Measurements from ENCODE around the gene TRPM5.

DNA sequence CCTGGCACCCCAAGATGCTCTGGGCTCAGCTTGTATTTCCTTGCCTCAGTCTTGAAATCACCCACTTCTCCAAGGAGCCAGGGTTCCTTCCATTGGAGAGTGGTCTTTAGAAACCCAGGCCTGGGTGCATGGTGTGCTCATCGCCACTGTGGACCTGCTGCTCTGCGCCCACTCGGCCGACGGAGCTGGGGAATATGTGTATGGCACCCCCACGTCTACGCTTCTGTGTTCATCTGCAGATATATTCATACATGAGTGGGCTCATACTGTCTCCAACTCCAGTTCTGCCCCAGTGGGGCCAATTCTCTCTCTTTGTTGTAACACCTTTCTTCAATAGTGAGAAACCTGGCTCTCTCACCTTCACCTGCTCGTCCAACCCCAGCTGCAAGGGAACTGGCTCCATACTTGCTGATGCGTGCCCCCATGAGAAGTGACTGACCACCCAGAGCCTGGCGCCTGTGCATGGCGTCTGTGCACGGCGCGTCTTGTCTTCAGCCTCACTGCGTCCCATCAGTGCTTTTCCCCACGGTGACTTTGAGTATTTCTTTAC lies 40.3 kb upstream of the TRPM5 start:
- TF ChIP-seq, protein P1, sequence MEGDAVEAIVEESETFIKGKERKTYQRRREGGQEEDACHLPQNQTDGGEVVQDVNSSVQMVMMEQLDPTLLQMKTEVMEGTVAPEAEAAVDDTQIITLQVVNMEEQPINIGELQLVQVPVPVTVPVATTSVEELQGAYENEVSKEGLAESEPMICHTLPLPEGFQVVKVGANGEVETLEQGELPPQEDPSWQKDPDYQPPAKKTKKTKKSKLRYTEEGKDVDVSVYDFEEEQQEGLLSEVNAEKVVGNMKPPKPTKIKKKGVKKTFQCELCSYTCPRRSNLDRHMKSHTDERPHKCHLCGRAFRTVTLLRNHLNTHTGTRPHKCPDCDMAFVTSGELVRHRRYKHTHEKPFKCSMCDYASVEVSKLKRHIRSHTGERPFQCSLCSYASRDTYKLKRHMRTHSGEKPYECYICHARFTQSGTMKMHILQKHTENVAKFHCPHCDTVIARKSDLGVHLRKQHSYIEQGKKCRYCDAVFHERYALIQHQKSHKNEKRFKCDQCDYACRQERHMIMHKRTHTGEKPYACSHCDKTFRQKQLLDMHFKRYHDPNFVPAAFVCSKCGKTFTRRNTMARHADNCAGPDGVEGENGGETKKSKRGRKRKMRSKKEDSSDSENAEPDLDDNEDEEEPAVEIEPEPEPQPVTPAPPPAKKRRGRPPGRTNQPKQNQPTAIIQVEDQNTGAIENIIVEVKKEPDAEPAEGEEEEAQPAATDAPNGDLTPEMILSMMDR (IDR thresholded peaks at IDR 0.05; ENCODE audit: insufficient read depth, low read length, poor library complexity, severe bottlenecking) = no peak
- no peak for TF ChIP-seq EZH2phosphoT487 (conservative IDR thresholded peaks at IDR 0.05; ENCODE audit: low read length)

All from SU-DHL-6 (cell line).